Right kidney (tissue), 1 donor: ENCODE data around the gene CWC27.
"Not testable (repeated sequence)": the region's sequence is repeated elsewhere in the genome, so short reads cannot be mapped to it uniquely, and the experiment has no call there.

Experiments
- DNase-seq: peaks from one replicate; pipeline ENCODE4 v3.0.0-alpha.2; 2016

CWC27 gene

GRCh38 chr5:64838803-64839202, 70.1 kb downstream of the CWC27 start:
- DNase-seq: no peak

DNA sequence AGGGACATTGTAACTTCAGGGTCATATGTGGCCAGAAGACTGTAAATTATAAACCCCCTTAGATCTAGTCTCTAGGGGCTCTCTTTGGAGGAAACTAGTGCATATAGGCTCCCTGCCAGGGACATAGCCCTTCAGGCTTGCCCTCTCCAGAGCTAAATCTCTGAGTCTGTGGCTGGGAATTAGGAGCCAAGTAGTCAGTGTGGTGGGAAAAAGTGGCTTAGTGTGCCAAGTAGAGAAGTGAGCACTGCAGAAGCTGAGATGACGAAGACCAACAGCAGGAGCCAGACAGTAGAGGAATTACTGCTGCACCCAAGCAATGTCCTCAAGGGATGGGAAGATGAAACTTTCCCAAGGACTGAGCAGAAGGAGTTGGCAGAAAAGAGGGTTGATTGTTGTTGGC, 71.2 kb downstream of the CWC27 start:
- DNase-seq: no peak

DNA sequence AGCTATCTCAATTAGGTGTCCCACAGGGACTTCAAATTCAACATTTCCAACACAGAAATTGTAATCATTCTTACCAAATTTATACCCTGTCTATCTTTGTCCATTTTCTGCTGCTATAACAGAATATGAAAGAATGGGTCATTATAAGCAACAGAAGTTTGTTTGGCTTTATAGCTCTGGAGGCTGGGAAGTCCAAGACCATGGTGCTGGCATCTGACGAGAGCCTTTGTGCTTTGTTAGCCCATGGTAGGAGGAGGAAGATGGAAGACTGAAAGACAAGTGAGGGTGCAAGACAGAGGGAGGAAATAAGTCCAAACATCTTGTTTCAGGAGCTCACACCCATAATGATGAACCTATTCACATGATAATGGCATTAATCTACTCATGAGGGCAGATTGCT, 72.2 kb downstream of the CWC27 start:
- DNase-seq: no peak

- DNase-seq: no peak
Measured at GRCh38 chr5:64853777-64854176, 85.0 kb downstream of the CWC27 start.

GRCh38 chr5:64854855-64855254, 86.1 kb downstream of the CWC27 start:
- DNase-seq: no peak

DNA sequence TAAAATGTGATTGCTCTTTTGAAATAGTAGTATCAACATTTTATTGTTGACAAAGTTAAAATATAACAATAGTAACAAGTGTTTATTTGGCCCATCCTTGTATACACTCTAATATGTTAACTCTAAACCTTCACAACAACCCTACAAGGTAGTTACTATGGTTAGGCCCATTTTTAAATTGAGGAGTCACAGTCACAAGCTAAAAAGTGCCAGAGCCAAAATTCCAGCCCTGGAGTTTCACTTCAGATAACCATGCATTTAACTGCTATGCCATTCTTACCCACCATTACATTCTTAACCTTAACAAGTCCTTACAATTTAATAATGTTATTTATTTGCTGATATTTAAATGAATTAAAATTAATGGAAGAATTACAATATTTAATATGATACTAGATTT, 91.2 kb downstream of the CWC27 start:
- no peak for DNase-seq

GRCh38 chr5:64861281-64861680, 92.6 kb downstream of the CWC27 start:
- DNase-seq: no peak

GRCh38 chr5:64864171-64864570, 95.4 kb downstream of the CWC27 start:
- no peak for DNase-seq

DNA sequence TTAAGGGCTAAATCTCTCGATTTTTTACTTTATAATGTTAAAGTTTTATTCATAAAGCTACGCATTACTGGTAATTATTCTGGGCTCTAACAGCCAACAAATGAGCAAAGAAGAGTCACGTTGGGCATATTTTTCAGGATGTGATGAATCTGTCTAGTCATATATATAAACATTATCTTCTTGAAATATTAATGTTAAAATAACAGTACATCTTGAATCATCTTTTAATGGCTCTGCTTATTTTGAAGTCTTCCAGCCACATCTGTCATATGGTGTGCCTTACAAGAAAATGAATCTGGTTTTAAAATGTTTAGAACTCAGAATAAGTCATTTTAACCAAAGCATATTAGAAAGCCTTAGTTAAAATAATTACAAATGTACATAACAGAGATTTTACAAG, 96.9 kb downstream of the CWC27 start:
- no peak for DNase-seq

DNA sequence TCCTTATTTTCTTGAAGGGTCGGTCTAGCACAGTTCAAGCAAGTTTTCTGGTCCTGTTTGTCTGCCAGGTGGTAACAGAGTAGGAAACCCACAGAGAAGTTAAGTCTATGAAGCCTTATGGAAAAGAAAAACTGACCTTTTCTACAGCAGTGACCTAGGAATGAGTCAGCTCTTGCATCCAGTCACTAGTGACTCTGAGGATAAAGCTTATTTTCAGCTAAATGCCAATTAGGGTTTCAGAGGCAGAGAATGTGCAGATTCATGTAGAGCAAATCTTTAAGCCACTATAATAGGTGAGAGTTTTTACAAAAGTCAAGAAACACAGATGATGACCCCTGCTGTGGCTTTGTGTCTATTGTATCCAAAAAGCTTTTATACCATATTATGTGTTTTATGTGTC, 100.7 kb downstream of the CWC27 start:
- no peak for DNase-seq

DNA sequence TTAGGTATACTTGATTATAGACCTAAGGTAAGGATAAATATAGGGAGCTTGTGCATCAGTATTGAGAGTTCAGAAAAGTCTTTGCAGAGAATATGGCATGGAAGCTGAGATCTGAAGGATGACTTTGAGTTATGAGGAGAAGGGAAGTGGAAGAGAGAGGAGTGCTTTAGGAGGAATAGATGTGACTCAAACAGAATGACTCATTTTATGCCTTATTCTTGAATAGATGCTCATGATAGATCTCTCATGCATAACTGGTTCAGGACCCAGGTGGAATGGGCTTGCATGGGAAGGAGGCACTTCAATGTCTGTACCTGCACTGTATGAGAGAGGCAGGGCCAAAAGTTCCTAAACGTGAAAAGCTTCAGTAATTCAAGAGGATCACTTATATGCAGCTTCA, 103.3 kb downstream of the CWC27 start:
- DNase-seq: no peak

GRCh38 chr5:64873441-64873840, 104.7 kb downstream of the CWC27 start:
- no peak for DNase-seq

DNA sequence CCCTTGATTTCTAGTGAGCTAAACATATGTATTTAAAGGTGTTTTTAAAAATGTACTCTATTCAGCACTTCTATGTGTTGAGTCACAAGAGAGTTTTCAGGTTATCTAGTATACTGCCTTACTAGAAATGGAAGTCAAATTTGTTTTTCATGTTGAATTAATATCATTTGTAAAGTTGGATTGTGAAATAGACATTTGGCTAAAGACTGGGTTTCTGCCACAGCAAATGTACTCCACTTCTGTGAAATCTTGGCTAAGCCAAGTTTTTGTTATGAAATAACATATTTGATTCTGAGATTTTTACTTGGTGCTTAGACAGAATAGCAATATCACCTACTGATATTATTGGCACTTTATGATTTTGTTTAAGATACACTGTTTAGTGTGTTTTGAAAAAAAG, 106.0 kb downstream of the CWC27 start:
- DNase-seq: no peak

GRCh38 chr5:64876203-64876602, 107.5 kb downstream of the CWC27 start:
- DNase-seq: no peak

DNA sequence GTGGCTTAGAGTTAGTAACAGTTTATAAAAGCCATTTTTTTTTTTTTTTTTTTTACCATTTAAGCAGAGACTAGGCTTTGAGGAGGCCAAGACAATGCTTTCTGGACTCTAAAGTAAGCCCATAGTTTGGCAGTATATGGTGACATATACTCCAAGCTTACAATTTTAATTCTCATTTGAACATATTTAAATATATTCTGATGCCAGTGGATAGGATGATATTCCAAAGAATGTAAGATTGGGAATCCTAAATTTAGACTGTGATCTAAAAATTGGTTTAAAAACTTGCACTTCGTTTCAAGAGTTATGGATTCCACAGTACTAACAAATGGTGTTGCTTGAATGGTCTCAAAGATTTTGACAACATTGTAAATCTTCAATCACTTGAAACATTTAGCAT, 112.1 kb downstream of the CWC27 start:
- DNase-seq: no peak

DNA sequence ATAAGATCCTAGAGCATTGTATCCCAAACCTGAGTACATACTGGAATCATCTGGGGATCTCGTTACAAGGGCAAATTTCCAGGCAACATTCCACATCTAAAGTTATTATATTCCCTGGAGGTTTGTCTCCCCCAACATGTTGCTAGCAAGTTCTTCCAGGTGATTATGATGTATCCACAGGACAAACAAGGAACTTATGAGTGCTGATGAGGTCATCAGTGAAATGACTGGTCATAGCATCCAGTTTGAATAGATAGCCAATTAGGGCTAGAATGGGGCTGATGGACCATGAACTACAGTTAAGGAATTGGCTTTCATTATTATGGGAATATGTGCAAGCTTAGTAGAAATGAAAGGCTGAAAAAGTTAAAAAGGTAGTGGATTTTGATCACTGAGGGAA, 115.2 kb downstream of the CWC27 start:
- no peak for DNase-seq

- DNase-seq: no peak
Measured at GRCh38 chr5:64884541-64884940, 115.8 kb downstream of the CWC27 start.

GRCh38 chr5:64887910-64888309, 119.2 kb downstream of the CWC27 start:
- no peak for DNase-seq

- DNase-seq: no peak
Measured at GRCh38 chr5:64895748-64896147, 127.0 kb downstream of the CWC27 start.

DNA sequence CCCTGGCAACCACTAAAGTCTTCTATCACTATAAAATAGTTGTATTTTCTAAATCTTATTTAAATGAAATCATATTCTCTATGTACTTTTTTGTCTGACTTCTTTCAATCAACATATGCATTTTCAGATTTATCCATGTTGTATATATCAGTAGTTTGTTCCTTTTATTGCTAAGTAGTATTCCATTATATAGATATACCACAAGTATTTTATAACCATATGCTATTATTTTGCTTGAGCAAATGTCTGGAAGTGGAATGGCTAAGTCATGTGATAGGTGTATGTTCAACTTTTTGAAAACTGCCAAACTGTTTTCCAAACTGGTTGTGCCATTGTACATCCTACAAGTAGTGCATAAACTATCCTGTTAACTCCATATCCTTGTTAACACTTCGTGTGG, 131.1 kb downstream of the CWC27 start:
- no peak for DNase-seq

- no peak for DNase-seq
Measured at GRCh38 chr5:64900618-64901017, 131.9 kb downstream of the CWC27 start.

- DNase-seq: not testable (repeated sequence)
Measured at GRCh38 chr5:64907399-64907798, 138.7 kb downstream of the CWC27 start.

- no peak for DNase-seq
Measured at GRCh38 chr5:64914396-64914795, 145.7 kb downstream of the CWC27 start.

DNA sequence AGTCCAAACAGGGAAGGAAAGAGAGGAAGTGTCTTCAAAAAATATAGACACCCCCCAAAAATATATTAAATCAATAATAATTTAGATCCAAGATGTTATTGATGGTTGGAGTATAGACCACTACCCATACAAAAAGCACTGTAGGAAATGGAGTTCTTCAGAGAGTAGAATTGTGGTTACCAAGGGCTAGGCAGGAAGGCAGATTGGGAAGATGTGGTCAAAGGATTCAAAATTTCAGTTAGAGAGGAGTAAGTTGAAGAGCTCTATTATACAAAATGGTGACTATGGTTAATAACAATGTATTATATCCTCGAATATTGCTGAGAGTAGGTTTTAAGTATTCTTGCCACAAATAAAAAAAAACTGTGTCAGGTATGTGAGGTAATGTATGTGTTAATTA, 149.4 kb downstream of the CWC27 start:
- DNase-seq: no peak

- no peak for DNase-seq
Measured at GRCh38 chr5:64921386-64921785, 152.7 kb downstream of the CWC27 start.
